CD4-positive, alpha-beta T cell treated with Interferon gamma for 1 hour (primary cell): ENCODE data around the gene COMMD1.
"Not testable (repeated sequence)": the region's sequence is repeated elsewhere in the genome, so short reads cannot be mapped to it uniquely, and the experiment has no call there.

Source experiments
- DNase-seq: peaks from one replicate; pipeline ENCODE4 v3.0.0-alpha.2; 2020

COMMD1 gene

GRCh38 chr2:62146790-62147189, 241.3 kb downstream of the COMMD1 start:
- DNase-seq = peak; percentile 51

GRCh38 chr2:62147610-62148301, 242.3 kb downstream of the COMMD1 start:
- no peak for DNase-seq

GRCh38 chr2:62149708-62150107, 244.2 kb downstream of the COMMD1 start:
- no peak for DNase-seq

- DNase-seq = no peak
Measured at GRCh38 chr2:62150597-62151305, 245.3 kb downstream of the COMMD1 start.

- no peak for DNase-seq
Measured at GRCh38 chr2:62151306-62151638, 245.8 kb downstream of the COMMD1 start.

DNA sequence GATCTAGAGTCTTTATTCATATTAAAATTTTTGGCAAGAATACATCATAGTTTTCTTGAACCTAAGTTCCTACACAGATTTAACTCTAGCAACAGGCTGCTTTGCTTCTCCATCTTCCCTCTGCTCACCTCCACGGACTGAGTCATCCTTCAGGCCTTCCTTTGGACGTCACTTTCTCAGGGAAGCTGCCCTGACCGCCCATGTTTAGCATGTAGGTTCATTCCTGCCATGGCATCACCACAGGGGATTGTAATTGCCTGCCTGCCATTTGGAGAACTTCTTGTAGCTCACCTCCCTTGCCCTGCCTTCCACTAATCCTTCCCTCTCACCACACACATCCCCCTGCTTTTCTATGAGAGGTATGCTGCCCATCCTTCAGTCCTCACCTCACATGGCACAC, 246.5 kb downstream of the COMMD1 start:
- DNase-seq = no peak

GRCh38 chr2:62156861-62157496, 251.5 kb downstream of the COMMD1 start:
- DNase-seq = no peak

GRCh38 chr2:62158444-62159121, 253.1 kb downstream of the COMMD1 start:
- DNase-seq = no peak

GRCh38 chr2:62160691-62161090, 255.2 kb downstream of the COMMD1 start:
- DNase-seq = not testable (repeated sequence)

DNA sequence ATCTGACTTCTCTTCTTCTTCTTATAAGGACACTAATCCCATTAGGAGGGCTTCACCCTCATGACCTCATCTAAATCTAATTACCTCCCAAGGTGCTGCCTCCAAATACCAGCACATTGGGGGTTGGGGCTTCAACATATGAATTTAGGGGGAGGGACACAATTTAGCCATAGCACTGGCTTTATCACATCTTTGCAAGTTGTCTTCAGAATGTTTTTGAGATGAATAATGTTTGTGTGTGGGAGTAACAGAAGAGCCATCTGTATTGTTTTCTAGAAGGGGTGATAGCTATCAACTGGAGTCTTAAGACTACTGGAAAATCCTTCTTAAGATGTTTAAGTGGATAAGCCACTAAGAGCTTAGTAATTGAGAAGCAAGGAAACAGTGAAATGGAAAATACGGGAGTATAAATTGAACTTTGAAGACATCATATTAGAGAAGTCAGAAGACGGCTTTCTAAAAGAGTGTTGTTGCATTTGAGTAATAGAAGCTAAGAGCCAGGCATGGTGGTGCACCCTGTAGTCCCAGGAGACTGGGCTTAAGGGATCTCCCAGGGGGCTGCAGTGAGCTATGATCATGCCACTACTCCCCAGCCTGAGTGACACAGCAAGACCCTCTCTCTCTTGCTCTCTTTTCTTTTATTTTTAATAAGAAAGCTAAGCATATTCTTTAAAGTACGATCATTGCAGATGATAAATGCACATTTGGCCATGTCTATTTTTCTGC, 257.8 kb downstream of the COMMD1 start:
- DNase-seq = no peak

DNA sequence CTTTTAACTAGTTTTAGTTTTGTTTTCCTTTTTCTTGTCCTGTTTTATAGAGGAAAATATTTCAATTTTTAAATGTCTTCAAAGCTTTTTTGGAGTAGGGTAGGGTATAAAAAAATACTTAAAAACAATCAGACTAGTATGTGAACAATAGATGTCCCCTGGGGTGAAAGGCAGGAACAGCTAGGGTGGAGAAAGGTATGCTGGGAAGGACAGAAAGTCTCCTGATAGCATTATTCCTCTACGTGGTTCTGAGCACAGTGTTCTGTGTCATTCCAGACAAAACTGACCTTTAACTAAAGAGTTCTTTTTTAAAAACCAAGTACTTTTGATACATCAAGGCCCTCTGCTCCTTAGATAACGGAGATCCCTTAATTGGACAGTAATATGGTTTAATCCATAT, 258.4 kb downstream of the COMMD1 start:
- DNase-seq = no peak

DNA sequence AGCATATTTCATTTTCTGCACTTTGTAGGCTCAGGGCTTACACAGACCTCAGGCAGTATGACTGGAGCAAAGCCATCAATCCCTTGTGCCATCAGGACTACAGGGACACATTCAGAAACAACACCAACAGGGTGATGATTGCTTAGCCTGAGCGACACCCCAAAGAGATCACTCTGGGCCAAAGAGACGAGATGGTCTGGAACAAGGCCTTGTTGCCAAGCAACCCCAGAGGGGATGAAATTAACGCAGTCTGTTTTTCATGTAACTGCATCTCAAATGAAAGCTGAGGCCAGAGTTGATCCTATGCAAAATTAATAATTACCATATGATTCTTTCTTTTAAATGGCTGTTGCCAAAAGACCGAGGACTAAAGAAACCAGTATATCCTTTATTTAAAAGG, 270.3 kb downstream of the COMMD1 start:
- no peak for DNase-seq

- no peak for DNase-seq
Measured at GRCh38 chr2:62176801-62177200, 271.3 kb downstream of the COMMD1 start.

- DNase-seq = no peak
Measured at GRCh38 chr2:62177392-62178049, 272.0 kb downstream of the COMMD1 start.

GRCh38 chr2:62178741-62179271, 273.3 kb downstream of the COMMD1 start:
- no peak for DNase-seq

DNA sequence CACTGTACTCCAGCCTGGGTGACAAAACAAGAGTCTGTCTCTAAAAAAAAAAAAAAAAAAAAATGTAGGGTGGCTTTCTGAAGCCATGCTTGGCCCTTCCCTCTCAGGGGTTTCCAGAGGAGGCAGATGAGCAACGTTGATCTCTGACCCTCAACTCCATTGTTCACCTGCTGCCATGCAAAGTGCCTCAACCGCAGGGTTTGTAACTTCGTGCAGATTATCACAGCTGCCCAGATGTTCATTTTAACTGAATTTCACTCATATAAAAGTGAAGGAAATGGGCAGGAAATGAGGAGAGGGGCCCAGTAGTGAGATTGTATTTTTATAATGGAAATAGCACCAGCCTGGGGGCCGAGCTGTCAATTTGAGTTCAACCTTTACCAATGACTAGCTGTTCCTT, 275.5 kb downstream of the COMMD1 start:
- no peak for DNase-seq

DNA sequence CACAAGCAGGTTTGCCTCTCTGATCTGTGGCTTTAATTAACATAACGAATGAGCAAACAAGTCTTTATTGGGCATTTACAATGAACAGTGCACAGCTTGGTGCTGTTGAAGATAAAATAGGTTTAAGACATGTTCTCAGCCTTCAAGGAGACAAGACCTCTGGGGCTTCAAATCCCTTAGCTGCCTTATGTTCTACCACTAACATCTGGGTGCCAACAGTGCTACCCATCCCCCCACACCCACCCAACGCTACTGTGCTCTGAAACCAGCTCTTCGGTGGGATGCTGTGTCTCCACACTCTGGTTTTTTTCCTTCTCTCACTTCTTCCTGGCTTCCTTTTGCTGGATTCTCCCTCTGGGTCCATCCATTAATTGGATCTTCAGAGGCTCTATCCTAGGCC, 276.4 kb downstream of the COMMD1 start:
- no peak for DNase-seq

- DNase-seq = no peak
Measured at GRCh38 chr2:62184512-62185230, 279.2 kb downstream of the COMMD1 start.
